Epithelial cell of prostate (primary cell): ENCODE data around the gene CKAP2L.
A peak's percentile ranks its signal among the peaks of the same experiment; 100 is the strongest.
"Not testable (repeated sequence)": the region's sequence is repeated elsewhere in the genome, so short reads cannot be mapped to it uniquely, and the experiment has no call there.

Experiments
- DNase-seq: peaks from one replicate; pipeline ENCODE4 v3.0.0-alpha.2; 2011; ENCODE audit warnings: low read depth, low spot score
- H3K27ac ChIP-seq: fragments of 450-650 bp; 2 replicates; pipeline ENCODE4 v1.5.1; 2017; ENCODE audit warnings: mild to moderate bottlenecking

CKAP2L gene

GRCh38 chr2:112728378-112729175 is 35.8 kb downstream of the CKAP2L start:
- no peak overlapping the region for H3K27ac ChIP-seq
- no peak for DNase-seq

GRCh38 chr2:112728029-112728362 is 36.4 kb downstream of the CKAP2L start:
- no peak overlapping the region for H3K27ac ChIP-seq
- no peak for DNase-seq

- H3K27ac ChIP-seq: no peak overlapping the region
- DNase-seq: no peak
Observed at GRCh38 chr2:112727276-112728028, 37.0 kb downstream of the CKAP2L start.

- peak overlapping the region; percentile 80 for H3K27ac ChIP-seq
- peak; percentile 64 for DNase-seq
Observed at GRCh38 chr2:112726487-112727190, 37.8 kb downstream of the CKAP2L start.

- peak; percentile 59 for DNase-seq
- H3K27ac ChIP-seq: peak overlapping the region; percentile 80
Observed at GRCh38 chr2:112725545-112726457, 38.6 kb downstream of the CKAP2L start.

- peak overlapping the region; percentile 80 for H3K27ac ChIP-seq
Observed at GRCh38 chr2:112724591-112725525, 39.6 kb downstream of the CKAP2L start.

GRCh38 chr2:112723995-112724394 is 40.4 kb downstream of the CKAP2L start:
- H3K27ac ChIP-seq: no peak overlapping the region
- DNase-seq: no peak

More at GRCh38 chr2:112724591-112725525, 39.6 kb downstream of the CKAP2L start:
- DNase-seq: no peak

- H3K27ac ChIP-seq: no peak overlapping the region
- DNase-seq: no peak
Observed at GRCh38 chr2:112723547-112723940, 40.9 kb downstream of the CKAP2L start.

GRCh38 chr2:112722816-112723546 is 41.4 kb downstream of the CKAP2L start:
- DNase-seq: no peak

GRCh38 chr2:112721819-112722522 is 42.4 kb downstream of the CKAP2L start:
- no peak overlapping the region for H3K27ac ChIP-seq
- no peak for DNase-seq

More at GRCh38 chr2:112722816-112723546, 41.4 kb downstream of the CKAP2L start:
- H3K27ac ChIP-seq: no peak overlapping the region

GRCh38 chr2:112720785-112721184 is 43.6 kb downstream of the CKAP2L start, which contains the start of gene NT5DC4:
Gene NT5DC4, plus strand, starts transcription at chr2:112721020. Its CDS starts 60 bp downstream, at chr2:112721080.
- H3K27ac ChIP-seq: no peak within 1 kb of the TSS
- DNase-seq: no peak

- no peak overlapping the region for H3K27ac ChIP-seq
- DNase-seq: no peak
Observed at GRCh38 chr2:112718863-112719370, 45.5 kb downstream of the CKAP2L start.

GRCh38 chr2:112716826-112717352 is 47.5 kb downstream of the CKAP2L start:
- H3K27ac ChIP-seq, DNase-seq: not testable (repeated sequence)

GRCh38 chr2:112716094-112716493 is 48.3 kb downstream of the CKAP2L start:
- not testable (repeated sequence) for DNase-seq, H3K27ac ChIP-seq

- no peak for DNase-seq
- H3K27ac ChIP-seq: peak overlapping the region; percentile 24
Observed at GRCh38 chr2:112714836-112715631, 49.4 kb downstream of the CKAP2L start.

- no peak for DNase-seq
- no peak overlapping the region for H3K27ac ChIP-seq
Observed at GRCh38 chr2:112714331-112714730, 50.1 kb downstream of the CKAP2L start.
